ENCODE results near the gene CDPF1. TPM values are rescaled to one million over a fixed set of nuclear protein-coding genes. Genes with fewer than 3 reads are reported as not detected.

CDPF1 gene
- polyA plus RNA-seq, 1 donor (not counting 4 experiments of a cell fraction or from before 2014, with no cell fraction given): 5.9 TPM

DNA sequence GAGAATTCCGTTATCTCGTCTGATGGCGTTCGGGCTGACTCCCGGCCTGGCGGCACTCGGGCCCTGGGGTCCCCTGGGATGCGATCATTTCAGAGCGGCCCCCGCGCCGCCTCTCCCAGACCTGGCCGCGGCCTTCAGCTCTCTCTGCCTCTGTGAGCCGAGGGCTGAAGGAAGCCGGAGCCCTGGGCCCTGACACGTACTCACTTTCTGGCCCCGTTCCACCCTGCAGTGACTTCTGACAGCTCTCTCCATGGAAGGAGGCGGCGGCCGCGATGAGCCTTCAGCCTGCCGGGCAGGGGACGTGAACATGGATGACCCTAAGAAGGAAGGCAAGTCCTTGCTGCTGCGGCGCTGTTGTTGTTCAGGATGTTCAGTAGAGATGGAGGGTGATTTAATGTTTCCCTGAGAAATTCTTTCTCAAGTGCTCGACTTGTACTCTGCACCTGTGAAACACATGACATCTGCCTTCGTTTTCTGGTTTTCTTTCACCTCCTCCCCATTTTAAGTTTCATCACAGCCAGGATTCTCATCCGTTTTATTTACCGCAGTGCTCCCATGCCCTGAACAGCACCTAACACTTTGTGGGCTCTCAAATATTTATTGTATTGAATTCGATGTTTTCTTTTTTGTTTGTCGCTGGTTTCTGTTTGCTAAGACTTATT lies 47.2 kb upstream of the CDPF1 start:
- Histone ChIP-seq H3K4me3 (ENCODE audit: control insufficient read depth in 2 of 3, extremely low read depth in 1 of 3, insufficient read depth in 2 of 3, low read depth in 1 of 3, low read length in 3 of 3) (peak overlapping the region; percentile 54 to 91 (median 80)), H3K79me2 (ENCODE audit: control insufficient read depth, insufficient read depth, low read length) (peaks cover 30% of the 10 kb centered on the region), H3K4me2 (ENCODE audit: control insufficient read depth, extremely low read depth, insufficient read depth, low read depth, low read length) (peak overlapping the region; percentile 98), H3K9me3 (ENCODE audit: control insufficient read depth, low read depth, low read length) (no peaks in the 10 kb centered on the region), H3K36me3 (ENCODE audit: control insufficient read depth in 2 of 2, extremely low read depth in 1 of 2, insufficient read depth in 2 of 2, low read length in 2 of 2) (peaks cover 5 to 27% of the 10 kb centered on the region in 2 experiments), H3K4me1 (ENCODE audit: control insufficient read depth, extremely low read depth, insufficient read depth, low read length) (peaks cover 13% of the 10 kb centered on the region), H3K27ac (ENCODE audit: control insufficient read depth, insufficient read depth, low read length) (peak overlapping the region; percentile 78), H3K27me3 (ENCODE audit: control insufficient read depth, extremely low read depth, insufficient read depth, low read length) (no peaks in the 10 kb centered on the region), H3K9ac (ENCODE audit: control insufficient read depth, extremely low read depth, insufficient read depth, low read length) (peak overlapping the region; percentile 84), H3K9me1 (ENCODE audit: control insufficient read depth, extremely low read depth, insufficient read depth, low read length) (no peaks in the 10 kb centered on the region), H4K20me1 (ENCODE audit: control insufficient read depth, extremely low read depth, insufficient read depth, low read length) (no peaks in the 10 kb centered on the region), H2AFZ (ENCODE audit: control insufficient read depth, low read length) (peak overlapping the region; percentile 71)
- FAIRE-seq: no peak
- dilution Hi-C loops (cut with MboI; ENCODE audit: extremely low pct_ligation_motif_present, low sequenced_read_pairs): no loop called here
- no peak for DNase-seq (ENCODE audit: low read depth, low spot score)
- TF ChIP-seq, protein P1, sequence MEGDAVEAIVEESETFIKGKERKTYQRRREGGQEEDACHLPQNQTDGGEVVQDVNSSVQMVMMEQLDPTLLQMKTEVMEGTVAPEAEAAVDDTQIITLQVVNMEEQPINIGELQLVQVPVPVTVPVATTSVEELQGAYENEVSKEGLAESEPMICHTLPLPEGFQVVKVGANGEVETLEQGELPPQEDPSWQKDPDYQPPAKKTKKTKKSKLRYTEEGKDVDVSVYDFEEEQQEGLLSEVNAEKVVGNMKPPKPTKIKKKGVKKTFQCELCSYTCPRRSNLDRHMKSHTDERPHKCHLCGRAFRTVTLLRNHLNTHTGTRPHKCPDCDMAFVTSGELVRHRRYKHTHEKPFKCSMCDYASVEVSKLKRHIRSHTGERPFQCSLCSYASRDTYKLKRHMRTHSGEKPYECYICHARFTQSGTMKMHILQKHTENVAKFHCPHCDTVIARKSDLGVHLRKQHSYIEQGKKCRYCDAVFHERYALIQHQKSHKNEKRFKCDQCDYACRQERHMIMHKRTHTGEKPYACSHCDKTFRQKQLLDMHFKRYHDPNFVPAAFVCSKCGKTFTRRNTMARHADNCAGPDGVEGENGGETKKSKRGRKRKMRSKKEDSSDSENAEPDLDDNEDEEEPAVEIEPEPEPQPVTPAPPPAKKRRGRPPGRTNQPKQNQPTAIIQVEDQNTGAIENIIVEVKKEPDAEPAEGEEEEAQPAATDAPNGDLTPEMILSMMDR (optimal IDR thresholded peaks at IDR 0.05 in 1 of 3, IDR thresholded peaks at IDR 0.05 in 1 of 3, conservative IDR thresholded peaks at IDR 0.05 in 1 of 3; ENCODE audit: extremely low read depth in 1 of 3, insufficient read depth in 2 of 3, low read length in 3 of 3): no peak
- no peak for TF ChIP-seq EZH2 (IDR thresholded peaks at IDR 0.05; ENCODE audit: low read length)

DNA sequence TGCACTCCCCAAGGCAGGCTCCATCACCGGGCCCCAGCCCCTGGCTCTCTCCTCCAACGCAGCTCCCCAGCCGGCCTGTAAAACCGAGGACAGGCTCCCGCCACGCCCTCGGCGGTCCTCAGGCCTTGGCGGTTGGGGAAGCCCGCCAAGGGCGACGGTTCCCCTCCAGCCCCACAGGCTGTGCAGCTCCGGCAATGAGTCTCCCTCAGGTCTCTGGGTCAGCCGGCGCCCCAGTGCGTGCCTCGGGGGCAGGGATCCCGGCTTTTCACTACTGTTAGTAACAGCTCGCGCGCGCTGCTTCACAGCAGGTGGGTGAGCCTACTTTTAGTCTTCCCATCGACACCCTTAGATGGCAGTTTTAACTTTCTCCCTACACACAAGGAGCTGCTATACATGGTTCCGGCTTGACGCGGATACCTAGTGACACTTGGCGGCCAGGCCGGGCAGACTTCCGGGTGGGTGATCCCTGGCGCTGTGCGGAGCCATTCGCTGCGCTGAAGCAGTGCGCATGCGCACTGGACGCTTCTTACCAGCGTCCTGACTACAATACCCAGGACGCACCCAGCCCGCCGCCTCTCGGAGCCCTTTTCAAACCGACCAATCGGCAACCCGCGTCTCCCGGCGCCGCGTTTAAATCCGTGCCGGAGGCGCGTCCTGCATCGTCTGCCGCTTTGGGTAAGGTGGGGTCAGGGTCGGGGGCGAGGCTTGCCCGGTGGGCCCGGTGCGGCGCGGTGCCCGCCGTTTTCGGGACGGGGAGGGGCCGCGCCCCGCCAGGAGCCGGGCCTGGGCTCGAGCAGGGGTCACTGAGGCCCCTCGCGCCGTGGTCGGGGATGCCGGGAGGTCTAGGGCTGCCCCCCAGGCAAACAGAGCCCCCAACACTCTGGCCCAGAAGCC lies 46.4 kb upstream of the CDPF1 start, which contains the start of gene GTSE1:
Gene GTSE1 (plus strand): TSS at position 614 of the 894 bp plus-strand sequence. CDS start 531 bp downstream, outside the sequence.
- Histone ChIP-seq H3K36me3 (ENCODE audit: control insufficient read depth in 2 of 2, extremely low read depth in 1 of 2, insufficient read depth in 2 of 2, low read length in 2 of 2) (peaks cover 8 to 27% of the 10 kb centered on the region in 2 experiments), H3K4me2 (ENCODE audit: control insufficient read depth, extremely low read depth, insufficient read depth, low read depth, low read length) (peak within 1 kb of the TSS; percentile 98), H3K4me3 (ENCODE audit: control insufficient read depth in 2 of 3, extremely low read depth in 1 of 3, insufficient read depth in 2 of 3, low read depth in 1 of 3, low read length in 3 of 3) (peak within 1 kb of the TSS; percentile 54 to 91 (median 80)), H3K27me3 (ENCODE audit: control insufficient read depth, extremely low read depth, insufficient read depth, low read length) (no peaks in the 10 kb centered on the region), H3K79me2 (ENCODE audit: control insufficient read depth, insufficient read depth, low read length) (peaks cover 26% of the 10 kb centered on the region), H4K20me1 (ENCODE audit: control insufficient read depth, extremely low read depth, insufficient read depth, low read length) (no peaks in the 10 kb centered on the region), H3K9ac (ENCODE audit: control insufficient read depth, extremely low read depth, insufficient read depth, low read length) (peak within 1 kb of the TSS; percentile 84), H3K27ac (ENCODE audit: control insufficient read depth, insufficient read depth, low read length) (peak within 1 kb of the TSS; percentile 78), H3K4me1 (ENCODE audit: control insufficient read depth, extremely low read depth, insufficient read depth, low read length) (peaks cover 13% of the 10 kb centered on the region), H2AFZ (ENCODE audit: control insufficient read depth, low read length) (peak within 1 kb of the TSS; percentile 97), H3K9me3 (ENCODE audit: control insufficient read depth, low read depth, low read length) (no peaks in the 10 kb centered on the region), H3K9me1 (ENCODE audit: control insufficient read depth, extremely low read depth, insufficient read depth, low read length) (no peaks in the 10 kb centered on the region)
- no peak for TF ChIP-seq EZH2 (IDR thresholded peaks at IDR 0.05; ENCODE audit: low read length)
- TF ChIP-seq, protein P1 (optimal IDR thresholded peaks at IDR 0.05 in 1 of 3, IDR thresholded peaks at IDR 0.05 in 1 of 3, conservative IDR thresholded peaks at IDR 0.05 in 1 of 3; ENCODE audit: extremely low read depth in 1 of 3, insufficient read depth in 2 of 3, low read length in 3 of 3): peak in 1 of 3 experiments; percentile 57
- dilution Hi-C loops (cut with MboI; ENCODE audit: extremely low pct_ligation_motif_present, low sequenced_read_pairs): no loop called here
- DNase-seq (ENCODE audit: low read depth, low spot score): peak; percentile 81
- FAIRE-seq: peak; percentile 83

All from keratinocyte (primary cell).